Measurements from ENCODE around the gene OR10W1.

OR10W1 gene

DNA sequence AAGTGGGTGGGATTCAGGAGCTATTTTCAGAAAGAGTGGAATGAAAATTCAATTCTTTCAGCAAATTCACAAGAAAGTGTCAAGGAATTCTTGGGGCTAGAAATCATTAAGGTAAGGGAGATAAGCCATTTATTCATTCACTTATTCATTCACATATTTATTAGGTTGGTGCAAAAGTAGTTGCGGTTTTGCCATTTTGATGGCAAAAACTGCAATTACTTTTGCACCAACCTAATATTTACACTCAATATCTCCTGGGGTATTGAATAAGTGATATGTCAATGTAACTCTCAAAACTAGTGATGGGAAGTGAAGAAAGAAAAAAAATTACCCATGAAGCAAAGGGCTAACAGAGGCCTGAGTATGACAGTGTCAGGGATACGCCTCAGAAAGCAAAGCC lies at the start of gene OR10W1:
TSS of gene OR10W1 (minus strand) at position 119 of the 400 bp plus-strand sequence. CDS start 402 bp downstream, outside the sequence.
- H3K4me3 ChIP-seq (ENCODE audit: low read depth, low read length) = no peak within 1 kb of the TSS
- no peak for DNase-seq (ENCODE audit: low read depth)
- TF ChIP-seq, protein P1, sequence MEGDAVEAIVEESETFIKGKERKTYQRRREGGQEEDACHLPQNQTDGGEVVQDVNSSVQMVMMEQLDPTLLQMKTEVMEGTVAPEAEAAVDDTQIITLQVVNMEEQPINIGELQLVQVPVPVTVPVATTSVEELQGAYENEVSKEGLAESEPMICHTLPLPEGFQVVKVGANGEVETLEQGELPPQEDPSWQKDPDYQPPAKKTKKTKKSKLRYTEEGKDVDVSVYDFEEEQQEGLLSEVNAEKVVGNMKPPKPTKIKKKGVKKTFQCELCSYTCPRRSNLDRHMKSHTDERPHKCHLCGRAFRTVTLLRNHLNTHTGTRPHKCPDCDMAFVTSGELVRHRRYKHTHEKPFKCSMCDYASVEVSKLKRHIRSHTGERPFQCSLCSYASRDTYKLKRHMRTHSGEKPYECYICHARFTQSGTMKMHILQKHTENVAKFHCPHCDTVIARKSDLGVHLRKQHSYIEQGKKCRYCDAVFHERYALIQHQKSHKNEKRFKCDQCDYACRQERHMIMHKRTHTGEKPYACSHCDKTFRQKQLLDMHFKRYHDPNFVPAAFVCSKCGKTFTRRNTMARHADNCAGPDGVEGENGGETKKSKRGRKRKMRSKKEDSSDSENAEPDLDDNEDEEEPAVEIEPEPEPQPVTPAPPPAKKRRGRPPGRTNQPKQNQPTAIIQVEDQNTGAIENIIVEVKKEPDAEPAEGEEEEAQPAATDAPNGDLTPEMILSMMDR (IDR thresholded peaks at IDR 0.05; ENCODE audit: low read depth, low read length, missing control alignments) = no peak

DNA sequence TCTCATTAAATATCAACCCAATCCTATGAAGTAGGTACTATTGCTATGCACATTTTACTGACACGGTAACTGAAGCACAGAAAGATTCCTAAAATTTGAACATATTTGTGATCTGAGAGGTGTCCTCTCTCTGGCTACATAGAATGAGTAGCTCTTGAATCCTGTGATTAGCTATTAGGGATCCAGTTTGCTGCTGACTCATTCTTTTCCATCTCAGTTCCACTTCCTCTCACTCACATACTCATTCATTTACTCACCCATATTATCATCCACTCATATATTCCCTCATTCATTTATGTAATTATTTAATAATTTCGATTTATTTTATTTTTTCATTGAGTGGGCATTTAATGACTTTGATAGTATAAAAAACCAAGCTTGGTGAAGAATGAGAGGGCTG lies 48.1 kb upstream of the OR10W1 start:
- no peak for DNase-seq (ENCODE audit: low read depth)
- TF ChIP-seq, protein P1 (IDR thresholded peaks at IDR 0.05; ENCODE audit: low read depth, low read length, missing control alignments) = no peak
- H3K4me3 ChIP-seq (ENCODE audit: low read depth, low read length) = no peak overlapping the region

DNA sequence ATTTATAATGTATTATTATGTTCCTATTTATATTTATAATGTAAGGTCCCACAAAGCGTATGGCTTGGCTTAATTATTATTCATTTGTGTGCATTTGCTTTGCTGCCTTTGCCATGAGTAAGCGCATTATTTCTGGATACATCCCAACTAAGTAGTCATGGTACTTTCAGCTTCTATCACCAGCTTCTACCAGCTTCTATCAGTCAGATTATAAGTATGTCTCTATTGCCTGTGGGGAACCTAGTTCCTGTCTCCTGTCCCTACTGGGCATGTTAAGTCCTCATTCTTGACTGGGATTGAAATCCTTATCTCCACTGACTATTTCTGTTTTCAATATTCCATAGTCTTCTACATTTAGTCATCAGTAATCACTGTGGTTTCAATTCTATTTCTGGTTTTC lies 33.5 kb upstream of the OR10W1 start:
- TF ChIP-seq, protein P1 (IDR thresholded peaks at IDR 0.05; ENCODE audit: low read depth, low read length, missing control alignments) = no peak
- DNase-seq (ENCODE audit: low read depth) = no peak
- no peak overlapping the region for H3K4me3 ChIP-seq (ENCODE audit: low read depth, low read length)

GRCh38 chr11:58292017-58292416 lies 24.0 kb upstream of the OR10W1 start:
- no peak for DNase-seq (ENCODE audit: low read depth)
- TF ChIP-seq, protein P1 (IDR thresholded peaks at IDR 0.05; ENCODE audit: low read depth, low read length, missing control alignments) = no peak
- no peak overlapping the region for H3K4me3 ChIP-seq (ENCODE audit: low read depth, low read length)

DNA sequence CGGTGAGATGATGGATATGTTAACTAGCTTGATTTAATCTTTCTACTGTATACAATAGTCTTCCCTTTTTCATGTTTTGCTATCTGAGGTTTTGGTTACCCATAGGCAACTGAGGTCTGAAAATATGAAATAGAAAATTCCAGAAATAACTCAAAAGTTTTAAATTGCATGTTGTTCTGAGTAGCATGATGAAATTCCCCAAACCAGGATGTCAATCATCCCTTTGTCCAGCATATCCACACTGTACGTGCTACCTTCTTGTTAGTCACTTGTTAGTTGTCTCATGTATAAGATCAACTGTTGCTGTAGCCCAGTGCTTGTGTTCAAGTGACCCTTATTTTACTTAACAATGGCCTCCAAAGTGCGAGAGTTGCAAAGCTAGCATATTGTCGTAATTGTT lies 21.2 kb upstream of the OR10W1 start:
- no peak for DNase-seq (ENCODE audit: low read depth)
- H3K4me3 ChIP-seq (ENCODE audit: low read depth, low read length) = no peak overlapping the region
- TF ChIP-seq, protein P1 (IDR thresholded peaks at IDR 0.05; ENCODE audit: low read depth, low read length, missing control alignments) = no peak

- no peak overlapping the region for H3K4me3 ChIP-seq (ENCODE audit: low read depth, low read length)
- DNase-seq (ENCODE audit: low read depth) = no peak
- TF ChIP-seq, protein P1 (IDR thresholded peaks at IDR 0.05; ENCODE audit: low read depth, low read length, missing control alignments) = peak; percentile 67
Observed at GRCh38 chr11:58286249-58286648, 18.2 kb upstream of the OR10W1 start.

DNA sequence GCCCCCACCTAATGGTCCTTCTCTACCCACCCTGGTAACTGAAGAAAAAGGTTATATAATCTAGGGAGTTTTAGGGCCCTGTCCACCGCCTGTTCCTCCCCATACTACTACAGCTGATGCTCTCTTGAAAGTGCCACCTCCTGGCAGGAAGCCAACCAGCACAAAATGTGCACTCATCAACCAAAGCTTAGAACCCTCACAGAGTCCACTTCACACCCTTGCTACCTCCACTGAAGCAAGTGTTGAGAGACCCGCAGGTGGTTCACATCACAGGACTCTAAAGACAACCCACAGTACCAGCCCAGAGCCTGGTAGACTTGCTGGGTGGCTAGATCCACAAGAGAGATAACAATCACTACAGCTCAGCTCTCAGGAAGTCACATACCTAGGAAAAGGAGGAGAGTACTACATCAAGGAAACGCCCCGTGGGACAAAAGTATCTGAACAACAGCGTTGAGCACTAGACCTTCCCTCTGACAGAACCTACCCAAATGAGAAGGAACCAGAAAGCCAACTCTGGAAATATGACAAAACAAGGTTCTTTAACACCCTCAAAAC lies 17.5 kb upstream of the OR10W1 start:
- H3K4me3 ChIP-seq (ENCODE audit: low read depth, low read length) = no peak overlapping the region
- TF ChIP-seq, protein P1 (IDR thresholded peaks at IDR 0.05; ENCODE audit: low read depth, low read length, missing control alignments) = no peak
- DNase-seq (ENCODE audit: low read depth) = no peak
